Measurements from ENCODE around the gene GBGT1. TPM values are rescaled to one million over a fixed set of nuclear protein-coding genes. Genes with fewer than 3 reads are reported as not detected.

GBGT1 gene
- total RNA-seq, 1 experiment from 2014 or later: 16.5 TPM

DNA sequence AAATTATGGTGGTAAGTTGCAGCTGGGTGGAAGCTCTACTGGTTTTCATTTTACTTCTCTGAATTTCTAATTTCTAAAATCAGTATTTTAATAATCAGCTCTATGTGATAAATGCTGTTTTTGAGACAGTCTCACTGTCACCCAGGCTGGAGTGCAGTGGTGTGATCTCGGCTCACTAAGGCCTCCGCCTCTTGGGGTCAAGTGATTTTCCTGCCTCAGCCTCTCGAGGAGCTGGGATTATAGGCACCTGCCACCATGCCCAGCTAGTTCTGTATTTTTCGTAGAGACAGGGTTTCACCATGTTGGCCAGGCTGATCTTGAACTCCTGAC lies 41.1 kb downstream of the GBGT1 start:
- Mint-ChIP-seq H3K36me3 (no peaks in the 10 kb centered on the region), H3K9me3 (no peaks in the 10 kb centered on the region), H3K4me1 (peaks cover 12% of the 10 kb centered on the region), H3K4me3 (no peak overlapping the region), H3K27ac (no peak overlapping the region), H3K27me3 (ENCODE audit: low read depth) (peaks cover 54% of the 10 kb centered on the region)
- ChIA-PET CTCF (interaction anchor here (0.8 to 1.3 kb wide), 7 partner anchors 8 to 74 kb away, joined by 3 to 9 read pairs (median 4); no protein-coding TSS in a partner anchor), POLR2A (no interaction called here)
- ATAC-seq (no peak), DNase-seq (ENCODE audit: low spot score) (no peak)
- TF ChIP-seq, protein P1, sequence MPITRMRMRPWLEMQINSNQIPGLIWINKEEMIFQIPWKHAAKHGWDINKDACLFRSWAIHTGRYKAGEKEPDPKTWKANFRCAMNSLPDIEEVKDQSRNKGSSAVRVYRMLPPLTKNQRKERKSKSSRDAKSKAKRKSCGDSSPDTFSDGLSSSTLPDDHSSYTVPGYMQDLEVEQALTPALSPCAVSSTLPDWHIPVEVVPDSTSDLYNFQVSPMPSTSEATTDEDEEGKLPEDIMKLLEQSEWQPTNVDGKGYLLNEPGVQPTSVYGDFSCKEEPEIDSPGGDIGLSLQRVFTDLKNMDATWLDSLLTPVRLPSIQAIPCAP (CRISPR knock-in tag; IDR thresholded peaks at IDR 0.05): no peak
- TF ChIP-seq, protein P2, sequence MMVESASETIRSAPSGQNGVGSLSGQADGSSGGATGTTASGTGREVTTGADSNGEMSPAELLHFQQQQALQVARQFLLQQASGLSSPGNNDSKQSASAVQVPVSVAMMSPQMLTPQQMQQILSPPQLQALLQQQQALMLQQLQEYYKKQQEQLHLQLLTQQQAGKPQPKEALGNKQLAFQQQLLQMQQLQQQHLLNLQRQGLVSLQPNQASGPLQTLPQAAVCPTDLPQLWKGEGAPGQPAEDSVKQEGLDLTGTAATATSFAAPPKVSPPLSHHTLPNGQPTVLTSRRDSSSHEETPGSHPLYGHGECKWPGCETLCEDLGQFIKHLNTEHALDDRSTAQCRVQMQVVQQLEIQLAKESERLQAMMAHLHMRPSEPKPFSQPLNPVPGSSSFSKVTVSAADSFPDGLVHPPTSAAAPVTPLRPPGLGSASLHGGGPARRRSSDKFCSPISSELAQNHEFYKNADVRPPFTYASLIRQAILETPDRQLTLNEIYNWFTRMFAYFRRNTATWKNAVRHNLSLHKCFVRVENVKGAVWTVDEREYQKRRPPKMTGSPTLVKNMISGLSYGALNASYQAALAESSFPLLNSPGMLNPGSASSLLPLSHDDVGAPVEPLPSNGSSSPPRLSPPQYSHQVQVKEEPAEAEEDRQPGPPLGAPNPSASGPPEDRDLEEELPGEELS (CRISPR knock-in tag; IDR thresholded peaks at IDR 0.05): no peak
- no peak for TF ChIP-seq ZNF396 (CRISPR knock-in tag; IDR thresholded peaks at IDR 0.05; ENCODE audit: borderline replicate concordance)
- no peak for TF ChIP-seq PRRX2 (CRISPR knock-in tag; IDR thresholded peaks at IDR 0.05)
- no peak for TF ChIP-seq ZNF532 (CRISPR knock-in tag; IDR thresholded peaks at IDR 0.05; ENCODE audit: borderline replicate concordance)
- no peak for TF ChIP-seq ZNF138 (CRISPR knock-in tag; conservative IDR thresholded peaks at IDR 0.05)
- TF ChIP-seq SMAD3 (CRISPR knock-in tag; IDR thresholded peaks at IDR 0.05; ENCODE audit: borderline replicate concordance): no peak
- TF ChIP-seq, protein P3, sequence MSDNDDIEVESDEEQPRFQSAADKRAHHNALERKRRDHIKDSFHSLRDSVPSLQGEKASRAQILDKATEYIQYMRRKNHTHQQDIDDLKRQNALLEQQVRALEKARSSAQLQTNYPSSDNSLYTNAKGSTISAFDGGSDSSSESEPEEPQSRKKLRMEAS (CRISPR knock-in tag; IDR thresholded peaks at IDR 0.05): no peak
- no peak for TF ChIP-seq ZNF232 (CRISPR knock-in tag; IDR thresholded peaks at IDR 0.05)
- TF ChIP-seq, protein P4, sequence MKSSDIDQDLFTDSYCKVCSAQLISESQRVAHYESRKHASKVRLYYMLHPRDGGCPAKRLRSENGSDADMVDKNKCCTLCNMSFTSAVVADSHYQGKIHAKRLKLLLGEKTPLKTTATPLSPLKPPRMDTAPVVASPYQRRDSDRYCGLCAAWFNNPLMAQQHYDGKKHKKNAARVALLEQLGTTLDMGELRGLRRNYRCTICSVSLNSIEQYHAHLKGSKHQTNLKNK (CRISPR knock-in tag; IDR thresholded peaks at IDR 0.05): no peak
- no peak for TF ChIP-seq TEAD1 (CRISPR knock-in tag; IDR thresholded peaks at IDR 0.05)
- no peak for TF ChIP-seq EMX1 (CRISPR knock-in tag; IDR thresholded peaks at IDR 0.05)

DNA sequence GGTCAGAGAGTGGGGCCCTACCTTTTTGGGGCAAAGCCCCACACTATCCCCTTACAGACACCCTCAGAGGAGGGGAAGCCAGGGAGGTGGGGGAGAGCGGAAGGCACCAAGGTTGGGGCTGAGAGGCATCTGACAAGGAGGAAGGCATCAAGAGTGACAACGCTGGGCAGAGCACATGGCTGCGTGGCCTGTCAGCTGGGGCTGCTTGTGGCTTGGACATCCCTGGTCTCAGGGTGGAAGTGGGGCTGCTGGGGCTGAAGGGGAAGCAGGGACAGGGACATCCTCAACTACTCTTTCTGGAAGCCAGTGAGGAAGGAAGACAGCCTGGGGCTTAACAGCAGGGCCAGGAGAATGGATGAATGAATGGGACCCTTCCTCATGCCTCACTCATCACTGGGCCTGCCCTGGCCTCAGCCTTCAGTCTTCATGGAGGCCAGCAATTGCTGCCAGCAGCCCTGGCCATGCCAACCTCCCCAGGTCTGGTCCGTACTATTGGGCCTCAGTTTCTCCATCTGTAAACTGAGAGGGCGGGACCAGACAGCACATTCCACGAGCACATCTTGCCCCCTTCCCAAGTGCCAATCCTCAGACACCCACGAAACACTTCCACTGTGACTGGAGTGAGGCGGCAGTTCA lies 41.7 kb downstream of the GBGT1 start:
- no peaks in the 10 kb centered on the region for H3K36me3 Mint-ChIP-seq
- peak overlapping the region; percentile 53 for H3K4me3 Mint-ChIP-seq
- H3K9me3 Mint-ChIP-seq: no peaks in the 10 kb centered on the region
- no peak overlapping the region for H3K27ac Mint-ChIP-seq
- H3K27me3 Mint-ChIP-seq (ENCODE audit: low read depth): peaks cover 58% of the 10 kb centered on the region
- no peak for ATAC-seq
- CTCF ChIA-PET: interaction anchor here (0.9 to 6.0 kb wide), 6 partner anchors 8 to 74 kb away, joined by 3 to 70 read pairs (median 5); no protein-coding TSS in a partner anchor
- peaks cover 12% of the 10 kb centered on the region for H3K4me1 Mint-ChIP-seq
- DNase-seq (ENCODE audit: low spot score): no peak
- POLR2A ChIA-PET: no interaction called here
- no peak for TF ChIP-seq MXD4 (CRISPR knock-in tag; IDR thresholded peaks at IDR 0.05; ENCODE audit: borderline replicate concordance)
- TF ChIP-seq ZNF263 (CRISPR knock-in tag; IDR thresholded peaks at IDR 0.05; ENCODE audit: low read depth): no peak
- TF ChIP-seq NFE2L1 (CRISPR knock-in tag; IDR thresholded peaks at IDR 0.05): no peak
- no peak for TF ChIP-seq GABPB1 (CRISPR knock-in tag; IDR thresholded peaks at IDR 0.05)
- TF ChIP-seq, protein P5, sequence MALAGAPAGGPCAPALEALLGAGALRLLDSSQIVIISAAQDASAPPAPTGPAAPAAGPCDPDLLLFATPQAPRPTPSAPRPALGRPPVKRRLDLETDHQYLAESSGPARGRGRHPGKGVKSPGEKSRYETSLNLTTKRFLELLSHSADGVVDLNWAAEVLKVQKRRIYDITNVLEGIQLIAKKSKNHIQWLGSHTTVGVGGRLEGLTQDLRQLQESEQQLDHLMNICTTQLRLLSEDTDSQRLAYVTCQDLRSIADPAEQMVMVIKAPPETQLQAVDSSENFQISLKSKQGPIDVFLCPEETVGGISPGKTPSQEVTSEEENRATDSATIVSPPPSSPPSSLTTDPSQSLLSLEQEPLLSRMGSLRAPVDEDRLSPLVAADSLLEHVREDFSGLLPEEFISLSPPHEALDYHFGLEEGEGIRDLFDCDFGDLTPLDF (CRISPR knock-in tag; IDR thresholded peaks at IDR 0.05): no peak
- TF ChIP-seq, protein P6, sequence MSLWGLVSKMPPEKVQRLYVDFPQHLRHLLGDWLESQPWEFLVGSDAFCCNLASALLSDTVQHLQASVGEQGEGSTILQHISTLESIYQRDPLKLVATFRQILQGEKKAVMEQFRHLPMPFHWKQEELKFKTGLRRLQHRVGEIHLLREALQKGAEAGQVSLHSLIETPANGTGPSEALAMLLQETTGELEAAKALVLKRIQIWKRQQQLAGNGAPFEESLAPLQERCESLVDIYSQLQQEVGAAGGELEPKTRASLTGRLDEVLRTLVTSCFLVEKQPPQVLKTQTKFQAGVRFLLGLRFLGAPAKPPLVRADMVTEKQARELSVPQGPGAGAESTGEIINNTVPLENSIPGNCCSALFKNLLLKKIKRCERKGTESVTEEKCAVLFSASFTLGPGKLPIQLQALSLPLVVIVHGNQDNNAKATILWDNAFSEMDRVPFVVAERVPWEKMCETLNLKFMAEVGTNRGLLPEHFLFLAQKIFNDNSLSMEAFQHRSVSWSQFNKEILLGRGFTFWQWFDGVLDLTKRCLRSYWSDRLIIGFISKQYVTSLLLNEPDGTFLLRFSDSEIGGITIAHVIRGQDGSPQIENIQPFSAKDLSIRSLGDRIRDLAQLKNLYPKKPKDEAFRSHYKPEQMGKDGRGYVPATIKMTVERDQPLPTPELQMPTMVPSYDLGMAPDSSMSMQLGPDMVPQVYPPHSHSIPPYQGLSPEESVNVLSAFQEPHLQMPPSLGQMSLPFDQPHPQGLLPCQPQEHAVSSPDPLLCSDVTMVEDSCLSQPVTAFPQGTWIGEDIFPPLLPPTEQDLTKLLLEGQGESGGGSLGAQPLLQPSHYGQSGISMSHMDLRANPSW (CRISPR knock-in tag; conservative IDR thresholded peaks at IDR 0.05; ENCODE audit: low read depth): no peak
- TF ChIP-seq SOX15 (CRISPR knock-in tag; IDR thresholded peaks at IDR 0.05): no peak
- TF ChIP-seq, protein P2 (CRISPR knock-in tag; IDR thresholded peaks at IDR 0.05): no peak
- no peak for TF ChIP-seq OVOL2 (CRISPR knock-in tag; IDR thresholded peaks at IDR 0.05; ENCODE audit: borderline replicate concordance)
- no peak for TF ChIP-seq EMX1 (CRISPR knock-in tag; IDR thresholded peaks at IDR 0.05)
- TF ChIP-seq NR1H2 (CRISPR knock-in tag; IDR thresholded peaks at IDR 0.05): no peak

All from WTC11 (cell line).